A549 (cell line): ENCODE results near the gene DNAAF3.

Experiments used
- CHD2 ChIP-seq: fragments of 150-350 bp; IDR thresholded peaks from 2 replicates; pipeline ENCODE4 v1.6.1; 2014; ENCODE audit warnings: low read length; ENCODE audit not compliant: partially characterized antibody
- CTCF ChIP-seq: fragments of >200 bp; sonication (Bioruptor Twin); formaldehyde crosslinking; IDR thresholded peaks from 3 replicates; pipeline ENCODE4 v1.5.1; 2016
- EP300 ChIP-seq, 2 experiments: fragments of >200 bp; sonication (Bioruptor Twin); formaldehyde crosslinking; IDR thresholded peaks; 2 replicates in 1 of 2; 3 replicates in 1 of 2; pipeline ENCODE4 v1.6.1; 2016 to 2017
- ESRRA ChIP-seq: fragments of 150-350 bp; IDR thresholded peaks from 2 replicates; pipeline ENCODE4 v1.6.1; 2014; ENCODE audit warnings: mild to moderate bottlenecking, low read length, borderline replicate concordance
- HDAC2 ChIP-seq: fragments of 200-600 bp; sonication (generic); IDR thresholded peaks from 2 replicates; pipeline ENCODE4 v1.6.1; 2016
- HMGXB4 ChIP-seq: fragments of 250-450 bp; sonication (Bioruptor Pico); IDR thresholded peaks from 2 replicates; pipeline ENCODE4 v1.5.0; 2021; ENCODE audit warnings: mild to moderate bottlenecking, moderate library complexity, borderline replicate concordance
- MYC ChIP-seq: IDR thresholded peaks from 2 replicates; pipeline ENCODE4 v1.6.1; 2012; ENCODE audit warnings: mild to moderate bottlenecking, inconsistent platforms, low read length, improper control_type of control experiment, borderline replicate concordance
- NFE2L2 ChIP-seq: fragments of 150-350 bp; conservative IDR thresholded peaks from 2 replicates; pipeline ENCODE4 v1.6.1; 2014; ENCODE audit warnings: low read length
- POLR2AphosphoS2 ChIP-seq: conservative IDR thresholded peaks from 2 replicates; pipeline ENCODE4 v1.6.1; 2012; ENCODE audit warnings: low read length, improper control_type of control experiment, inconsistent platforms
- RAD21 ChIP-seq, 2 experiments: fragments of >200 bp in 1 of 2; sonication (Bioruptor Twin) in 1 of 2; formaldehyde crosslinking in 1 of 2; IDR thresholded peaks in 1 of 2; conservative IDR thresholded peaks in 1 of 2; 2 replicates in 1 of 2; 3 replicates in 1 of 2; pipeline ENCODE4 v1.6.1; 2012 to 2018; ENCODE audit warnings: inconsistent platforms in 1 of 2
- REST ChIP-seq: fragments of 200-600 bp; sonication (generic); IDR thresholded peaks from 2 replicates; pipeline ENCODE4 v1.6.1; 2016; ENCODE audit warnings: antibody characterized with exemption, mild to moderate bottlenecking, moderate library complexity

- TF ChIP-seq CTCF (no peak), CHD2 (no peak), MYC (no peak), HDAC2 (no peak), ESRRA (no peak), REST (no peak), RAD21 (conservative IDR thresholded peaks at IDR 0.05 in 1 of 2, IDR thresholded peaks at IDR 0.05 in 1 of 2) (no peak), POLR2AphosphoS2 (no peak), HMGXB4 (no peak), NFE2L2 (no peak), EP300 (IDR thresholded peaks at IDR 0.05) (no peak)
Measured at GRCh38 chr19:55156202-55157063, 10.0 kb downstream of the DNAAF3 start.
